ENCODE data around the gene UBAP2.

Gene UBAP2

GRCh38 chr9:33934188-33934878 is 114.4 kb downstream of the UBAP2 start:
- DNase-seq (ENCODE audit: low read depth): no peak
- TF ChIP-seq CTCF (IDR thresholded peaks at IDR 0.05; ENCODE audit: insufficient read depth, low read depth, low read length, missing control alignments): no peak
- H3K4me3 ChIP-seq (ENCODE audit: low read depth, low read length): no peak overlapping the region

GRCh38 chr9:33932078-33932807 is 116.4 kb downstream of the UBAP2 start:
- no peak for DNase-seq (ENCODE audit: low read depth)
- TF ChIP-seq CTCF (IDR thresholded peaks at IDR 0.05; ENCODE audit: insufficient read depth, low read depth, low read length, missing control alignments): no peak
- H3K4me3 ChIP-seq (ENCODE audit: low read depth, low read length): no peak overlapping the region

GRCh38 chr9:33931326-33931725 is 117.4 kb downstream of the UBAP2 start:
- H3K4me3 ChIP-seq (ENCODE audit: low read depth, low read length): no peak overlapping the region
- TF ChIP-seq CTCF (IDR thresholded peaks at IDR 0.05; ENCODE audit: insufficient read depth, low read depth, low read length, missing control alignments): no peak
- DNase-seq (ENCODE audit: low read depth): no peak

GRCh38 chr9:33927694-33928093 is 121.0 kb downstream of the UBAP2 start:
- H3K4me3 ChIP-seq (ENCODE audit: low read depth, low read length): no peak overlapping the region
- no peak for TF ChIP-seq CTCF (IDR thresholded peaks at IDR 0.05; ENCODE audit: insufficient read depth, low read depth, low read length, missing control alignments)
- no peak for DNase-seq (ENCODE audit: low read depth)

GRCh38 chr9:33926746-33927485 is 121.8 kb downstream of the UBAP2 start:
- no peak overlapping the region for H3K4me3 ChIP-seq (ENCODE audit: low read depth, low read length)
- DNase-seq (ENCODE audit: low read depth): no peak
- TF ChIP-seq CTCF (IDR thresholded peaks at IDR 0.05; ENCODE audit: insufficient read depth, low read depth, low read length, missing control alignments): no peak

GRCh38 chr9:33924978-33925797 is 123.5 kb downstream of the UBAP2 start:
- H3K4me3 ChIP-seq (ENCODE audit: low read depth, low read length): no peak overlapping the region
- peak; percentile 40 for TF ChIP-seq CTCF (IDR thresholded peaks at IDR 0.05; ENCODE audit: insufficient read depth, low read depth, low read length, missing control alignments)
- DNase-seq (ENCODE audit: low read depth): peak; percentile 51
